ENCODE data around the gene PLEKHG4B.
"Not testable (repeated sequence)": the region's sequence is repeated elsewhere in the genome, so short reads cannot be mapped to it uniquely, and the experiment has no call there.

Gene PLEKHG4B

GRCh38 chr5:93221-93980, 1.4 kb downstream of the PLEKHG4B start:
- DNase-seq (ENCODE audit: low read depth in 2 of 2): no peak

- DNase-seq (ENCODE audit: low read depth in 2 of 2): no peak
Measured at GRCh38 chr5:94113-94892, 2.3 kb downstream of the PLEKHG4B start.

- DNase-seq (ENCODE audit: low read depth in 2 of 2): no peak
Measured at GRCh38 chr5:95241-95980, 3.4 kb downstream of the PLEKHG4B start.

- no peak for DNase-seq (ENCODE audit: low read depth in 2 of 2)
Measured at GRCh38 chr5:96976-97660, 5.2 kb downstream of the PLEKHG4B start.

- no peak for DNase-seq (ENCODE audit: low read depth in 2 of 2)
Measured at GRCh38 chr5:99815-100214, 7.8 kb downstream of the PLEKHG4B start.

- no peak for DNase-seq (ENCODE audit: low read depth in 2 of 2)
Measured at GRCh38 chr5:102411-103043, 10.6 kb downstream of the PLEKHG4B start.

- DNase-seq (ENCODE audit: low read depth in 2 of 2): not testable (repeated sequence)
Measured at GRCh38 chr5:104106-104505, 12.1 kb downstream of the PLEKHG4B start.

- no peak for DNase-seq (ENCODE audit: low read depth in 2 of 2)
Measured at GRCh38 chr5:104778-105296, 12.9 kb downstream of the PLEKHG4B start.

- DNase-seq (ENCODE audit: low read depth in 2 of 2): no peak
Measured at GRCh38 chr5:105504-106070, 13.6 kb downstream of the PLEKHG4B start.

GRCh38 chr5:106587-106986, 14.6 kb downstream of the PLEKHG4B start:
- no peak for DNase-seq (ENCODE audit: low read depth in 2 of 2)

GRCh38 chr5:107526-107925, 15.6 kb downstream of the PLEKHG4B start:
- no peak for DNase-seq (ENCODE audit: low read depth in 2 of 2)

GRCh38 chr5:109826-110225, 17.9 kb downstream of the PLEKHG4B start:
- DNase-seq (ENCODE audit: low read depth in 2 of 2): no peak

GRCh38 chr5:110270-110888, 18.4 kb downstream of the PLEKHG4B start:
- no peak for DNase-seq (ENCODE audit: low read depth in 2 of 2)

- DNase-seq (ENCODE audit: low read depth in 2 of 2): no peak
Measured at GRCh38 chr5:111171-111570, 19.2 kb downstream of the PLEKHG4B start.

GRCh38 chr5:119486-120097, 27.6 kb downstream of the PLEKHG4B start:
- no peak for DNase-seq (ENCODE audit: low read depth in 2 of 2)

GRCh38 chr5:121432-121831, 29.5 kb downstream of the PLEKHG4B start:
- DNase-seq (ENCODE audit: low read depth in 2 of 2): no peak

- no peak for DNase-seq (ENCODE audit: low read depth in 2 of 2)
Measured at GRCh38 chr5:125815-126214, 33.8 kb downstream of the PLEKHG4B start.

- no peak for DNase-seq (ENCODE audit: low read depth in 2 of 2)
Measured at GRCh38 chr5:126806-127205, 34.8 kb downstream of the PLEKHG4B start.

GRCh38 chr5:127886-128285, 35.9 kb downstream of the PLEKHG4B start:
- DNase-seq (ENCODE audit: low read depth in 2 of 2): no peak

- no peak for DNase-seq (ENCODE audit: low read depth in 2 of 2)
Measured at GRCh38 chr5:128446-128845, 36.5 kb downstream of the PLEKHG4B start.

All from stimulated activated CD8-positive, alpha-beta memory T cell treated with anti-CD3 and anti-CD28 coated beads, Interleukin-15, amount 100 ng/mL, for 4 hours (primary cell).